ENCODE results near the gene CDC42EP3.

CDC42EP3 gene

GRCh38 chr2:37604716-37605115 lies 66.7 kb downstream of the CDC42EP3 start:
- no peaks in the 10 kb centered on the region for H3K79me2 ChIP-seq
- no peaks in the 10 kb centered on the region for H3K4me1 ChIP-seq
- H3K4me2 ChIP-seq (ENCODE audit: low read length): no peak overlapping the region
- no peaks in the 10 kb centered on the region for H3K36me3 ChIP-seq (ENCODE audit: control insufficient read depth, insufficient read depth, low read length)
- no peak overlapping the region for H3K4me3 ChIP-seq (ENCODE audit: low read depth, low read length)
- no peaks in the 10 kb centered on the region for H3K9me3 ChIP-seq (ENCODE audit: control insufficient read depth, low read length)
- H2AFZ ChIP-seq: no peak overlapping the region
- no peak overlapping the region for H3K9ac ChIP-seq
- no peak for TF ChIP-seq CTCF (IDR thresholded peaks at IDR 0.05)
- H3K27ac ChIP-seq: no peak overlapping the region
- H3K27me3 ChIP-seq (ENCODE audit: control insufficient read depth, insufficient read depth, low read length): no peaks in the 10 kb centered on the region

DNA sequence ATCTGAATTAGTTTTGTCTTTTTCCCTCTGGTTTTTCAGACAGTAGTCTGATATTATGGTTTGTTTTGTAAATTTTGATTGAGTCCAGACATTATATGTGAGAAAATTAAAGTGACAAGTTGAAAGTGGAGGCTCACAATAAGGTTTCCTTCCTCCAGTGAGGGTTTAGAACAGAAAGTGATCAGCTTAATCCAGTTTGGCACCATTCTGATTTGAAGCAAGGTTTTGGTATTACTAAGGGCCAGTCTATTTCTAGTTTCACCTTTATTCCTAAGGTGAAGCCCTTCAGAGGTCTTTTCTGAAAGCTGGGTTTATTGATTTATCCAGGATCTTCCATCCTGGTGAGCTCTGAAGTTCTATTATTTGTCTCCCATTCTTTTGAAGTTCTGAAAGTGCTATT lies 68.7 kb downstream of the CDC42EP3 start:
- no peak overlapping the region for H3K4me3 ChIP-seq (ENCODE audit: low read depth, low read length)
- H3K4me1 ChIP-seq: no peaks in the 10 kb centered on the region
- no peak for TF ChIP-seq CTCF (IDR thresholded peaks at IDR 0.05)
- no peaks in the 10 kb centered on the region for H3K27me3 ChIP-seq (ENCODE audit: control insufficient read depth, insufficient read depth, low read length)
- H3K4me2 ChIP-seq (ENCODE audit: low read length): no peak overlapping the region
- no peak overlapping the region for H2AFZ ChIP-seq
- H3K79me2 ChIP-seq: no peaks in the 10 kb centered on the region
- H3K36me3 ChIP-seq (ENCODE audit: control insufficient read depth, insufficient read depth, low read length): no peaks in the 10 kb centered on the region
- H3K9ac ChIP-seq: no peak overlapping the region
- H3K27ac ChIP-seq: no peak overlapping the region
- no peaks in the 10 kb centered on the region for H3K9me3 ChIP-seq (ENCODE audit: control insufficient read depth, low read length)

GRCh38 chr2:37602040-37602439 lies 69.4 kb downstream of the CDC42EP3 start:
- Histone ChIP-seq H3K79me2 (no peaks in the 10 kb centered on the region), H3K4me2 (ENCODE audit: low read length) (no peak overlapping the region), H3K4me1 (no peaks in the 10 kb centered on the region), H3K9me3 (ENCODE audit: control insufficient read depth, low read length) (no peaks in the 10 kb centered on the region), H3K4me3 (ENCODE audit: low read depth, low read length) (no peak overlapping the region), H3K9ac (no peak overlapping the region), H3K36me3 (ENCODE audit: control insufficient read depth, insufficient read depth, low read length) (no peaks in the 10 kb centered on the region), H2AFZ (no peak overlapping the region), H3K27me3 (ENCODE audit: control insufficient read depth, insufficient read depth, low read length) (no peaks in the 10 kb centered on the region), H3K27ac (no peak overlapping the region)
- TF ChIP-seq CTCF (IDR thresholded peaks at IDR 0.05): no peak

DNA sequence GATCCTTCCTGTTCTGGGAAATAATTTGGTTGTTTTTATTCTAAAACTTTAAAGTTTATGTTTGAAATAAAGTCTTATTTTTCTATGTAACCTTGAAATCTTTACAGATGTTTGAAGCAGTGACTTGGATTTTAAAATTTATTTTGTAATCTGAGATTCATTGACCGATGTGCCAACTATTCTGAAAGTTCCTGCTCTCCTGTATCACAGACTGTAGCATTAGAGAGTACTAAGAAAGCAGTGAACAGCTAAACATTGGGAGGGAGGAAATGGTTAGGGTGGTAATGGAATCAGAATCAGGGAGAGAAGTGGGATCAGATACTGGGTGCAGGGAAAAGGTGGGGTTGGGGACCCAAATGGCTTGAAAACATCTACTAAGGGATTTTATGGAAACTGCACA lies 69.9 kb downstream of the CDC42EP3 start:
- Histone ChIP-seq H2AFZ (no peak overlapping the region), H3K27me3 (ENCODE audit: control insufficient read depth, insufficient read depth, low read length) (no peaks in the 10 kb centered on the region), H3K4me3 (ENCODE audit: low read depth, low read length) (no peak overlapping the region), H3K4me2 (ENCODE audit: low read length) (no peak overlapping the region), H3K36me3 (ENCODE audit: control insufficient read depth, insufficient read depth, low read length) (no peaks in the 10 kb centered on the region), H3K79me2 (no peaks in the 10 kb centered on the region), H3K9me3 (ENCODE audit: control insufficient read depth, low read length) (no peaks in the 10 kb centered on the region), H3K4me1 (no peaks in the 10 kb centered on the region), H3K9ac (no peak overlapping the region), H3K27ac (no peak overlapping the region)
- no peak for TF ChIP-seq CTCF (IDR thresholded peaks at IDR 0.05)

- H3K27ac ChIP-seq: no peak overlapping the region
These were observed 70.7 kb downstream of the CDC42EP3 start for GRCh38 chr2:37600735-37601134.

More at GRCh38 chr2:37600735-37601134, 70.7 kb downstream of the CDC42EP3 start:
- no peak overlapping the region for H3K4me3 ChIP-seq (ENCODE audit: low read depth, low read length)
- TF ChIP-seq CTCF (IDR thresholded peaks at IDR 0.05): no peak
- H3K9ac ChIP-seq: no peak overlapping the region
- H3K4me2 ChIP-seq (ENCODE audit: low read length): no peak overlapping the region
- H3K4me1 ChIP-seq: no peaks in the 10 kb centered on the region
- H3K36me3 ChIP-seq (ENCODE audit: control insufficient read depth, insufficient read depth, low read length): no peaks in the 10 kb centered on the region
- H2AFZ ChIP-seq: no peak overlapping the region
- H3K9me3 ChIP-seq (ENCODE audit: control insufficient read depth, low read length): no peaks in the 10 kb centered on the region
- H3K79me2 ChIP-seq: no peaks in the 10 kb centered on the region
- H3K27me3 ChIP-seq (ENCODE audit: control insufficient read depth, insufficient read depth, low read length): no peaks in the 10 kb centered on the region
